Activated CD4-positive, alpha-beta T cell treated with anti-CD3 and anti-CD28 coated beads, Interleukin-2, amount 10 ng/mL, durations not matched to agents 24 days and 14 days (primary cell): ENCODE results near the gene DIPK1A. TPM values are rescaled to one million over a fixed set of nuclear protein-coding genes. Genes with fewer than 3 reads are reported as not detected.

ENCODE experiments used
- DNase-seq: peaks from one replicate; pipeline ENCODE4 v3.0.0; 2022
- H3K27ac Mint-ChIP-seq: one replicate; pipeline ENCODE4 v1.8.0; 2022; ENCODE audit warnings: mild to moderate bottlenecking, mixed read lengths
- H3K27me3 Mint-ChIP-seq: one replicate; pipeline ENCODE4 v1.8.0; 2022; ENCODE audit warnings: mixed read lengths
- H3K36me3 Mint-ChIP-seq: one replicate; pipeline ENCODE4 v1.8.0; 2022; ENCODE audit warnings: low read depth, mild to moderate bottlenecking, mixed read lengths
- H3K4me1 Mint-ChIP-seq: one replicate; pipeline ENCODE4 v1.8.0; 2021; ENCODE audit warnings: mixed read lengths
- H3K4me3 Mint-ChIP-seq: one replicate; pipeline ENCODE4 v1.8.0; 2022; ENCODE audit warnings: mild to moderate bottlenecking, moderate library complexity, mixed read lengths
- H3K9me3 Mint-ChIP-seq: one replicate; pipeline ENCODE4 v1.8.0; 2021; ENCODE audit warnings: mixed read lengths
- intact Hi-C: fragments of 100-400 bp; cut with micrococcal nuclease; formaldehyde crosslinking; loops from one replicate; pipeline ENCODE4 v1.15.1; 2023
- total RNA-seq: library from RNA; stranded (reverse); gene quantifications from 2 replicates; pipeline ENCODE4 v1.2.3, GENCODE V29; 2022

The DIPK1A gene
- total RNA-seq, 1 donor from 2014 or later = 19.7 TPM

- H3K4me1 Mint-ChIP-seq = peaks cover 22% of the 10 kb centered on the region
- H3K27me3 Mint-ChIP-seq = no peaks in the 10 kb centered on the region
- H3K27ac Mint-ChIP-seq = no peak overlapping the region
- intact Hi-C loops = no loop called here
- H3K36me3 Mint-ChIP-seq = peaks cover 26% of the 10 kb centered on the region
- H3K9me3 Mint-ChIP-seq = no peaks in the 10 kb centered on the region
- no peak overlapping the region for H3K4me3 Mint-ChIP-seq
- DNase-seq = no peak
These were observed 107.0 kb downstream of the DIPK1A start for GRCh38 chr1:92854101-92854785.

GRCh38 chr1:92853299-92853698 lies 108.0 kb downstream of the DIPK1A start:
- H3K36me3 Mint-ChIP-seq = peaks cover 27% of the 10 kb centered on the region
- DNase-seq = no peak
- intact Hi-C loops = no loop called here
- H3K9me3 Mint-ChIP-seq = no peaks in the 10 kb centered on the region
- no peak overlapping the region for H3K27ac Mint-ChIP-seq
- peaks cover 15% of the 10 kb centered on the region for H3K4me1 Mint-ChIP-seq
- H3K27me3 Mint-ChIP-seq = no peaks in the 10 kb centered on the region
- no peak overlapping the region for H3K4me3 Mint-ChIP-seq

- no peak for DNase-seq
- peaks cover 12% of the 10 kb centered on the region for H3K4me1 Mint-ChIP-seq
- H3K9me3 Mint-ChIP-seq = no peaks in the 10 kb centered on the region
- H3K27ac Mint-ChIP-seq = peak overlapping the region; percentile 18
- no peak overlapping the region for H3K4me3 Mint-ChIP-seq
- peaks cover 26% of the 10 kb centered on the region for H3K36me3 Mint-ChIP-seq
- H3K27me3 Mint-ChIP-seq = no peaks in the 10 kb centered on the region
- intact Hi-C loops = no loop called here
These were observed 109.5 kb downstream of the DIPK1A start for GRCh38 chr1:92851729-92852128.

GRCh38 chr1:92850019-92850418 lies 111.2 kb downstream of the DIPK1A start:
- H3K9me3 Mint-ChIP-seq = no peaks in the 10 kb centered on the region
- intact Hi-C loops = no loop called here
- no peak overlapping the region for H3K27ac Mint-ChIP-seq
- H3K36me3 Mint-ChIP-seq = peaks cover 28% of the 10 kb centered on the region
- peaks cover 12% of the 10 kb centered on the region for H3K4me1 Mint-ChIP-seq
- no peak overlapping the region for H3K4me3 Mint-ChIP-seq
- no peak for DNase-seq
- no peaks in the 10 kb centered on the region for H3K27me3 Mint-ChIP-seq

- Mint-ChIP-seq H3K36me3 (peaks cover 32% of the 10 kb centered on the region), H3K4me3 (no peak overlapping the region), H3K27me3 (no peaks in the 10 kb centered on the region), H3K9me3 (no peaks in the 10 kb centered on the region), H3K27ac (no peak overlapping the region), H3K4me1 (peaks cover 4% of the 10 kb centered on the region)
- no peak for DNase-seq
- intact Hi-C loops = no loop called here
These were observed 113.1 kb downstream of the DIPK1A start for GRCh38 chr1:92848201-92848600.

- peaks cover 2% of the 10 kb centered on the region for H3K4me1 Mint-ChIP-seq
- H3K9me3 Mint-ChIP-seq = no peaks in the 10 kb centered on the region
- no peaks in the 10 kb centered on the region for H3K27me3 Mint-ChIP-seq
- H3K27ac Mint-ChIP-seq = no peak overlapping the region
- DNase-seq = no peak
- H3K36me3 Mint-ChIP-seq = peaks cover 41% of the 10 kb centered on the region
- no peak overlapping the region for H3K4me3 Mint-ChIP-seq
- intact Hi-C loops = no loop called here
These were observed 115.4 kb downstream of the DIPK1A start for GRCh38 chr1:92845908-92846307.

GRCh38 chr1:92844439-92844838 lies 116.8 kb downstream of the DIPK1A start:
- H3K27me3 Mint-ChIP-seq = no peaks in the 10 kb centered on the region
- no peak overlapping the region for H3K27ac Mint-ChIP-seq
- intact Hi-C loops = no loop called here
- no peak overlapping the region for H3K4me3 Mint-ChIP-seq
- H3K4me1 Mint-ChIP-seq = peaks cover 9% of the 10 kb centered on the region
- DNase-seq = no peak
- H3K9me3 Mint-ChIP-seq = no peaks in the 10 kb centered on the region
- peaks cover 48% of the 10 kb centered on the region for H3K36me3 Mint-ChIP-seq

- Mint-ChIP-seq H3K27me3 (no peaks in the 10 kb centered on the region), H3K36me3 (peaks cover 54% of the 10 kb centered on the region), H3K27ac (no peak overlapping the region), H3K9me3 (no peaks in the 10 kb centered on the region), H3K4me3 (no peak overlapping the region), H3K4me1 (peaks cover 15% of the 10 kb centered on the region)
- intact Hi-C loops = no loop called here
- DNase-seq = no peak
These were observed 117.6 kb downstream of the DIPK1A start for GRCh38 chr1:92843429-92844352.

GRCh38 chr1:92843046-92843423 lies 118.2 kb downstream of the DIPK1A start:
- H3K9me3 Mint-ChIP-seq = no peaks in the 10 kb centered on the region
- no peaks in the 10 kb centered on the region for H3K27me3 Mint-ChIP-seq
- peaks cover 59% of the 10 kb centered on the region for H3K36me3 Mint-ChIP-seq
- intact Hi-C loops = no loop called here
- peak overlapping the region; percentile 63 for H3K27ac Mint-ChIP-seq
- no peak overlapping the region for H3K4me3 Mint-ChIP-seq
- H3K4me1 Mint-ChIP-seq = peaks cover 21% of the 10 kb centered on the region
- DNase-seq = no peak

GRCh38 chr1:92842082-92843045 lies 118.9 kb downstream of the DIPK1A start:
- no peaks in the 10 kb centered on the region for H3K27me3 Mint-ChIP-seq
- H3K27ac Mint-ChIP-seq = no peak overlapping the region
- no peak overlapping the region for H3K4me3 Mint-ChIP-seq
- no peak for DNase-seq
- H3K4me1 Mint-ChIP-seq = peaks cover 27% of the 10 kb centered on the region
- H3K36me3 Mint-ChIP-seq = peaks cover 66% of the 10 kb centered on the region
- intact Hi-C loops = no loop called here
- no peaks in the 10 kb centered on the region for H3K9me3 Mint-ChIP-seq

GRCh38 chr1:92840600-92840999 lies 120.7 kb downstream of the DIPK1A start:
- no peaks in the 10 kb centered on the region for H3K9me3 Mint-ChIP-seq
- H3K27me3 Mint-ChIP-seq = no peaks in the 10 kb centered on the region
- intact Hi-C loops = no loop called here
- H3K27ac Mint-ChIP-seq = no peak overlapping the region
- peaks cover 77% of the 10 kb centered on the region for H3K36me3 Mint-ChIP-seq
- DNase-seq = no peak
- peaks cover 39% of the 10 kb centered on the region for H3K4me1 Mint-ChIP-seq
- no peak overlapping the region for H3K4me3 Mint-ChIP-seq

- peak overlapping the region; percentile 10 for H3K27ac Mint-ChIP-seq
- no peak overlapping the region for H3K4me3 Mint-ChIP-seq
- no peaks in the 10 kb centered on the region for H3K27me3 Mint-ChIP-seq
- H3K36me3 Mint-ChIP-seq = peaks cover 88% of the 10 kb centered on the region
- peaks cover 51% of the 10 kb centered on the region for H3K4me1 Mint-ChIP-seq
- intact Hi-C loops = no loop called here
- no peaks in the 10 kb centered on the region for H3K9me3 Mint-ChIP-seq
- DNase-seq = no peak
These were observed 121.8 kb downstream of the DIPK1A start for GRCh38 chr1:92839442-92839841.

- H3K4me1 Mint-ChIP-seq = peaks cover 60% of the 10 kb centered on the region
- no peaks in the 10 kb centered on the region for H3K9me3 Mint-ChIP-seq
- H3K36me3 Mint-ChIP-seq = peaks cover 88% of the 10 kb centered on the region
- peak overlapping the region; percentile 4 for H3K27ac Mint-ChIP-seq
- H3K27me3 Mint-ChIP-seq = no peaks in the 10 kb centered on the region
- peak overlapping the region; percentile 34 for H3K4me3 Mint-ChIP-seq
- DNase-seq = no peak
- intact Hi-C loops = no loop called here
These were observed 122.7 kb downstream of the DIPK1A start for GRCh38 chr1:92838519-92838918.
